A673 (cell line): ENCODE results near the gene CNOT6L. TPM values are rescaled to one million over a fixed set of nuclear protein-coding genes. Genes with fewer than 3 reads are reported as not detected.

Experiments
- BruUV-seq: library from RNA; stranded (reverse); fragments of 400-500 nt; replicated peaks from 2 replicates; lab custom pipeline; 2021; lab: Mats Ljungman, UMichigan
- CTCF ChIA-PET: fragments of 300-600 bp; sonication (Branson Sonifier 250); formaldehyde crosslinking; loops from one replicate; lab custom pipeline; 2022; ENCODE audit warnings: antibody characterized with exemption; lab: Charles Lee
- POLR2A ChIA-PET: fragments of 300-600 bp; sonication (Branson Sonifier 250); formaldehyde crosslinking; loops from one replicate; lab custom pipeline; 2022; ENCODE audit warnings: antibody characterized with exemption; ENCODE audit not compliant: low non-redundant PET; lab: Charles Lee
- DNase-seq: peaks from one replicate; pipeline ENCODE4 v3.0.0-alpha.2; 2015; ENCODE audit warnings: low spot score
- H3K27ac ChIP-seq: fragments of 200-600 bp; sonication (generic); 2 replicates; pipeline ENCODE4 v1.5.1; 2016; ENCODE audit warnings: mixed run types, low read depth, mild to moderate bottlenecking, mixed read lengths, antibody characterized with exemption, low read length; ENCODE audit not compliant: poor library complexity, severe bottlenecking
- H3K27me3 ChIP-seq: fragments of 200-600 bp; sonication (generic); replicated peaks from 2 replicates; pipeline ENCODE4 v1.6.1; 2017; ENCODE audit warnings: mixed run types, low read depth, mild to moderate bottlenecking, mixed read lengths, antibody characterized with exemption, low read length; ENCODE audit not compliant: insufficient read depth, poor library complexity
- H3K36me3 ChIP-seq: fragments of 200-600 bp; sonication (generic); 2 replicates; pipeline ENCODE4 v1.6.1; 2016; ENCODE audit warnings: mixed run types, mild to moderate bottlenecking, mixed read lengths, antibody characterized with exemption, low read length; ENCODE audit not compliant: insufficient read depth, poor library complexity, severe bottlenecking
- H3K4me1 ChIP-seq: fragments of 200-600 bp; sonication (generic); 2 replicates; pipeline ENCODE4 v1.6.1; 2017; ENCODE audit warnings: mixed run types, mild to moderate bottlenecking, mixed read lengths, antibody characterized with exemption, low read length; ENCODE audit not compliant: insufficient read depth, poor library complexity, severe bottlenecking
- H3K4me3 ChIP-seq: fragments of 200-600 bp; sonication (generic); 2 replicates; pipeline ENCODE4 v1.5.1; 2016; ENCODE audit warnings: low read depth, mixed run types, mild to moderate bottlenecking, mixed read lengths, low read length; ENCODE audit not compliant: poor library complexity, severe bottlenecking
- H3K9me3 ChIP-seq: fragments of 200-600 bp; sonication (generic); 2 replicates; pipeline ENCODE4 v1.6.1; 2016; ENCODE audit warnings: mixed run types, low read depth, mild to moderate bottlenecking, mixed read lengths, antibody characterized with exemption, low read length; ENCODE audit not compliant: poor library complexity, severe bottlenecking
- EZH2 ChIP-seq: fragments of 200-600 bp; sonication (generic); IDR thresholded peaks from 2 replicates; pipeline ENCODE4 v1.6.1; 2017; ENCODE audit warnings: borderline replicate concordance, low read depth, mild to moderate bottlenecking, mixed read lengths, antibody characterized with exemption, low read length; ENCODE audit not compliant: poor library complexity, severe bottlenecking
- intact Hi-C: fragments of 100-400 bp; cut with micrococcal nuclease; formaldehyde crosslinking; loops from one replicate; pipeline ENCODE4 v1.10.0; 2022; ENCODE audit not compliant: unreplicated experiment
- total RNA-seq: library from RNA; stranded (reverse); gene quantifications from 2 replicates; pipeline ENCODE4 v1.2.3, GENCODE V29; 2021
- TF ChIP-seq, protein P1 (sequence below): fragments of 300-800, 200-600 bp; sonication (generic); conservative IDR thresholded peaks from 2 replicates; pipeline ENCODE4 v1.5.1; 2017; ENCODE audit warnings: low read depth, mild to moderate bottlenecking, antibody characterized with exemption, low read length, moderate library complexity, mixed read lengths

CNOT6L gene
- total RNA-seq, 1 experiment from 2014 or later = 13.4 TPM

DNA sequence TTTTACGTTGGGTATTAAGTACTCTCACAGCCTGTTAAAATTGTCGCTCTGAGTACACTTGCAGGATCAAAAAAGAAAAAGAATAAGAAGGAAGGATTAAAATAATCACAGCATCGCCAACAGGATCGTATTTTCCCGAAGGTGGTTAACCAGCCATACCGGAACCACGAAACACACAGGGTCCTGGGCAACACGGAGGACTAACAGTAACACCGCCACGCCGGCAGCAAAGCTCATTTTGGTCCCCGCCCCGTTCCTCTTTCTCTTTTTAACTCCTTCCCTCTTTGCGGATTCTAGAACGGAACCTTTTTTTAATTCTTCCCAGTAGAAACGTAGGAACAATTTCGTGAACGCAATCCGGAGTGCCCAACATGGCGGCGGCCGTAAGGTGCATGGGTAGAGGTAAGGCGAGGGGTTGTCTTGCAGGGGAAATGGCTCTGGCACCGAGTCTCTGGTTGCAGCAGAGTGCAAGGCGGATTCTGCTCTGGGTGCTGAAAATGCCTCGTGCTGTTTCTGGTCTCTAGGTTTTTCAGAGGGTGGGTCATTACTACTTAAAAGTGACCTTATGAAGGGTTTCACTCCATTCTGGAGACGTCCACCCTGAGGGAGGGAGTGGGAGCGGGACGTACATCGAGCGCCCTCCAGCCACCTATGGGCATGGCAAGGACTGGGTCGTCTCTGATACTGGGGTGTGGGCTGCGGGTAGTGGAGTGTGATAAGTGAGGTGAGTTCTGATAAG lies 43.5 kb upstream of the CNOT6L start, which contains the start of gene MRPL1:
Gene MRPL1, plus strand, starts transcription at position 353 of the 739 bp plus-strand sequence. Its CDS starts 19 bp downstream, at position 372.
- TF ChIP-seq, protein P1, sequence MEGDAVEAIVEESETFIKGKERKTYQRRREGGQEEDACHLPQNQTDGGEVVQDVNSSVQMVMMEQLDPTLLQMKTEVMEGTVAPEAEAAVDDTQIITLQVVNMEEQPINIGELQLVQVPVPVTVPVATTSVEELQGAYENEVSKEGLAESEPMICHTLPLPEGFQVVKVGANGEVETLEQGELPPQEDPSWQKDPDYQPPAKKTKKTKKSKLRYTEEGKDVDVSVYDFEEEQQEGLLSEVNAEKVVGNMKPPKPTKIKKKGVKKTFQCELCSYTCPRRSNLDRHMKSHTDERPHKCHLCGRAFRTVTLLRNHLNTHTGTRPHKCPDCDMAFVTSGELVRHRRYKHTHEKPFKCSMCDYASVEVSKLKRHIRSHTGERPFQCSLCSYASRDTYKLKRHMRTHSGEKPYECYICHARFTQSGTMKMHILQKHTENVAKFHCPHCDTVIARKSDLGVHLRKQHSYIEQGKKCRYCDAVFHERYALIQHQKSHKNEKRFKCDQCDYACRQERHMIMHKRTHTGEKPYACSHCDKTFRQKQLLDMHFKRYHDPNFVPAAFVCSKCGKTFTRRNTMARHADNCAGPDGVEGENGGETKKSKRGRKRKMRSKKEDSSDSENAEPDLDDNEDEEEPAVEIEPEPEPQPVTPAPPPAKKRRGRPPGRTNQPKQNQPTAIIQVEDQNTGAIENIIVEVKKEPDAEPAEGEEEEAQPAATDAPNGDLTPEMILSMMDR = no peak
- TF ChIP-seq EZH2 = no peak
- CTCF ChIA-PET = interaction anchor here (0.5 kb wide), 1 partner anchor 10 kb away, joined by 5 read pairs; no protein-coding TSS in a partner anchor
- Histone ChIP-seq H3K9me3 (no peaks in the 10 kb centered on the region), H3K4me3 (peak within 1 kb of the TSS; percentile 72), H3K27me3 (no peaks in the 10 kb centered on the region), H3K4me1 (no peaks in the 10 kb centered on the region), H3K36me3 (no peaks in the 10 kb centered on the region), H3K27ac (peak within 1 kb of the TSS; percentile 91)
- intact Hi-C loops = no loop called here
- POLR2A ChIA-PET = interaction anchor here (0.5 kb wide), 1 partner anchor 1053 kb away, joined by 3 read pairs; no protein-coding TSS in a partner anchor
- BruUV-seq = no TSS peak
- DNase-seq = peak; percentile 92

DNA sequence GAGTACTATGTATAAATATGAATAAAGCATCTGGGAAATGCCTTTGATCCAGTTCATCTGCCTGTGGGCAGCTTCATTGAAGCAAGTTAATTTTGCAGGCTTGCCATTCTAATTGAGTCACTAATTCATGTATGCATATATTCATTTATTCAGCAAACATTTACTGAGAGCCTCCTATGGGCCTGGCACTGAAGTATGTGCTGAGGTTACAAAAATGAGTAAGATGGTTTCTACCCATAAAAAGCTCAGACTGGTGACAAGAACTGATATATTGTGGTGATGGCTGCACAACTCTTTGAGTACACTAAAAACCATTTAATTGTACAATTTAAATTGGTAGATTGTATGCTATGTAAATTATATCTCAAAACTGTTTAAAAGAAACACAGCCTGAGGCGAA lies 42.3 kb upstream of the CNOT6L start:
- H3K4me3 ChIP-seq = peak overlapping the region; percentile 72
- no peak overlapping the region for H3K27ac ChIP-seq
- intact Hi-C loops = no loop called here
- DNase-seq = peak; percentile 7
- no peaks in the 10 kb centered on the region for H3K9me3 ChIP-seq
- TF ChIP-seq, protein P1 = no peak
- no peak for TF ChIP-seq EZH2
- CTCF ChIA-PET = no interaction called here
- no peaks in the 10 kb centered on the region for H3K27me3 ChIP-seq
- no peaks in the 10 kb centered on the region for H3K36me3 ChIP-seq
- POLR2A ChIA-PET = no interaction called here
- no peaks in the 10 kb centered on the region for H3K4me1 ChIP-seq
- no TSS peak for BruUV-seq

DNA sequence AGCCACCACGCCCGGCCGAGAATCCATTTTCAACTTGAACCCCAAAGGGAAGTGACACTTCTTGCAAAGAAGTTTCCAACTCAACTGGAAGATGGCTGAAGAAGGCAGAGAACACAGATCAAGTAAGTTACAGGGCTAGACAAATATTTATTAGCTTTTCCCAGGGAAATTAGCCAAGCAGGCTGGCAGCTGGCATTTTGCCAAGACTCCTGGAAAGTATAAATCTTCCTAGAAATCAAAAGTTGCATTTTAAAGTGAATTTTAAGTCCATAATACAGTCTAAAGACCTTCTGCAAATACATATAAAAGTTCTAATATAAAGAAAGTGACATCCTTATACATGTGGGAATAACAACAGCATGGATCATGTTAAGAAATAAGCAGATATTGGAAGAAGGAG lies 40.1 kb upstream of the CNOT6L start:
- ChIA-PET POLR2A (no interaction called here), CTCF (no interaction called here)
- H3K27ac ChIP-seq = no peak overlapping the region
- intact Hi-C loops = no loop called here
- no peaks in the 10 kb centered on the region for H3K9me3 ChIP-seq
- no peaks in the 10 kb centered on the region for H3K36me3 ChIP-seq
- no peak overlapping the region for H3K4me3 ChIP-seq
- H3K27me3 ChIP-seq = no peaks in the 10 kb centered on the region
- DNase-seq = no peak
- TF ChIP-seq, protein P1 = no peak
- TF ChIP-seq EZH2 = no peak
- BruUV-seq = no TSS peak
- H3K4me1 ChIP-seq = no peaks in the 10 kb centered on the region
